Tibial nerve (tissue), 4 donors: Measurements from ENCODE around the gene CILP2.

Source experiments
- CTCF ChIP-seq, 5 experiments: fragments of 200-600 bp in 3 of 5; fragments of 450-650 bp in 2 of 5; sonication (generic) in 3 of 5; IDR thresholded peaks; one replicate each; pipeline ENCODE4 v1.5.1; 2016 to 2019; ENCODE audit warnings: antibody characterized with exemption in 5 of 5, mild to moderate bottlenecking in 3 of 5, moderate library complexity in 2 of 5
- EP300 ChIP-seq, 2 donors: sonication (generic); formaldehyde crosslinking; IDR thresholded peaks; one replicate each; pipeline ENCODE4 v1.6.1; 2017; ENCODE audit warnings: antibody characterized with exemption in 2 of 2, mild to moderate bottlenecking in 1 of 2

- TF ChIP-seq CTCF (IDR thresholded peaks at IDR 0.05) (no peak), EP300 (IDR thresholded peaks at IDR 0.05) (no peak)
Measured at GRCh38 chr19:19530423-19530804, 7.7 kb upstream of the CILP2 start.
